Coronary artery (tissue), 2 donors: ENCODE data around the gene LILRB5.

Source experiments
- DNase-seq: peaks from one replicate; pipeline ENCODE4 v3.0.0-alpha.2; 2017; ENCODE audit warnings: low spot score
- H3K27ac ChIP-seq, 2 donors: fragments of 200-600 bp; sonication (generic); one replicate each; pipeline ENCODE4 v1.5.1; 2016 to 2019
- H3K4me3 ChIP-seq: fragments of 200-600 bp; sonication (generic); 2 replicates; pipeline ENCODE4 v1.5.1; 2016; ENCODE audit warnings: mild to moderate bottlenecking, moderate library complexity
- CTCF ChIP-seq: fragments of 200-600 bp; sonication (generic); IDR thresholded peaks from one replicate; pipeline ENCODE4 v1.5.1; 2019; ENCODE audit warnings: antibody characterized with exemption

Gene LILRB5

GRCh38 chr19:54201172-54201701, 55.8 kb downstream of the LILRB5 start:
- no peak for DNase-seq
- TF ChIP-seq CTCF, result no peak
- H3K4me3 ChIP-seq, result peak overlapping the region; percentile 80
- H3K27ac ChIP-seq, result peak overlapping the region; percentile 88 to 93
